Stimulated activated CD4-positive, alpha-beta T cell treated with anti-CD3 and anti-CD28 coated beads, Interleukin-15, amount 100 ng/mL, for 24 hours (primary cell): ENCODE data around the gene SOCS1.

Experiments
- DNase-seq: peaks from one replicate; pipeline ENCODE4 v3.0.0-alpha.2; 2020

The SOCS1 gene

DNA sequence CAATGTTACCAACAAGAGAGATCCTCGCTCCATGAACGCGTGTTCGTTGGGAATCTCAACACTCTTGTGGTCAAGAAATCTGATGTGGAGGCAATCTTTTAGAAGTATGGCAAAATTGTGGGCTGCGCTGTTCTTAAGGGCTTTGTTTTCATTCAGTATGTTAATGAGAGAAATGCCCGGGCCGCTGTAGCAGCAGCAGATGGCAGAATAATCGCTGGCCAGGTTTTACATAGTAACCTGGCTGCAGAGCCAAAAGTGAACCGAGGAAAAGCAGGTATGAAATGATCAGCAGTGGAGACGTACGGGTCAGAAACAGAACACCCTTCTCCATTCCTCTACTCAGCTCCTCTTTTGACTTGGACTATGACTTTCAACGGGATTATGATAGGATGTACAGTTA, 13.3 kb downstream of the SOCS1 start:
- DNase-seq: no peak

DNA sequence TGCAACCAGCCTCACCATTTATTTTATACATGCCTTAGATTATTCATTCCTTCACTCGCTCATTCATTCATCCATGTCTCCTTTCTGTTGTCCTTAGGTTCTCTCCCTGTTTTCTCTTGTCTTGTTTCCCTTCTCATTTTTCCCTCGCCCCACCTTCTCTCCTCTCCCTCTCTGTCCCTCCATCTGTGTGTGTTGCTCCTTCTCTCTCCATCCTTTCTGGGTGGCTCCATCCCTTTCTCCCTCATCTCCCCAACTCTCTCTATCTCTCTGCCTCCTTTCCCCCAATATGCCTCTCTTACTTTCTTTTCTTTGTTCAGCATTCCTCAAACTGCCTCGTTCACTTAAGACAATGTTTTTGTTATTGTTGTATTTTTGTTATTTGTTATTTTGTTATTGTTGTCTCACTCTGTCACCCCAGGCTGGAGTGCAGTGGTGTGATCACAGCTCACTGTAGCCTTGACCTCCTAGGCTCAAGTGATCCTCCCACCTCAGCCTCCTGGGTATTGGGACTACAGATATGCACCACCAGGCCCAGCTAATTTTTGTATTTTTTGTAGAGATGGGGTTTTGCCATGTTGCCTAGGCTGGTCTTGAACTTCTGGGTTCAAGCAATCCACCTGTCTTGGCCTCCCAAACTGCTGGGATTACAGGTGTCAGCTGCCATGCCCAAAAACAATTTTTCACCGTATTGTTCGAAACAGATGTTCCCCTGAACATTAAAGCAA, 14.4 kb downstream of the SOCS1 start:
- no peak for DNase-seq

DNA sequence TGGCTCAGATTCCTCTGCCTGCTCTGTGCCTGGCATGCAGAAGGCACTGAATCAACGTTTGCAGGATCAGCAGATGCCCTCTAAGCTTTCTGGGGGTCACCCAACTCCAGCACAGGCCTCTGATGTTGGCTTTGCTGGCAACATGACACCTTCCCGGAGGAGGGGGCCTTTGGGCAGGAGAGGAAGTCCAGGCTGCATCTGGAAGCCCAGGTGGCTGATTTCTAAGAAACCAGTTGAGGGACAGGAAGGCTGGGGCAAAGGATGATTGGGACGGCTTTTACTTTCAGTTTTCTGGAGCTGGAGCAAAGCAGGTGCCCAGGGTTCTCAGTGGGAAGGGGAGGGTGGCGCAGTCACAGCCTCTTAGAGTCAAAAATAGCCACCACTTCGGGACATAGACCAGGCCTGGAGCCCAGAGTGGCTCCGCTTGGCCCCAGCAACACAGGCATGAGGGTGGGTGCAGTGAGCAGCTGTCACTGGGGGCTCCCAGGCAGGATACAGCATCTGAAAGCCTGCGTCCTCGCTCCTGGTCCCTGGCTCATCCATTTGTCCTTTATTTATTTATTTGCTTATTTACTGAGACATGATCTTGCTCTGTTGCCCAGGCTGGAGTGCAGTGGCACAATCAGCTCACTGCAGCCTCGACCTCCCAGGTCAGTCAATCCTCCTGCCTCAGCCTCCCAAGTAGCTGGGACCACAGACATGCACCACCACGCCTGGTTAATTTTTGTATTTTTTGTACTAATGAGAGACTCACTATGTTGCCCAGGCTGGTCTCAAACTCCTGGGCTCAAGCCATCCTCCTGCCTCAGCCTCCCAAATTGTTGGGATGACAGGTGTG, 15.1 kb downstream of the SOCS1 start:
- DNase-seq: no peak

DNA sequence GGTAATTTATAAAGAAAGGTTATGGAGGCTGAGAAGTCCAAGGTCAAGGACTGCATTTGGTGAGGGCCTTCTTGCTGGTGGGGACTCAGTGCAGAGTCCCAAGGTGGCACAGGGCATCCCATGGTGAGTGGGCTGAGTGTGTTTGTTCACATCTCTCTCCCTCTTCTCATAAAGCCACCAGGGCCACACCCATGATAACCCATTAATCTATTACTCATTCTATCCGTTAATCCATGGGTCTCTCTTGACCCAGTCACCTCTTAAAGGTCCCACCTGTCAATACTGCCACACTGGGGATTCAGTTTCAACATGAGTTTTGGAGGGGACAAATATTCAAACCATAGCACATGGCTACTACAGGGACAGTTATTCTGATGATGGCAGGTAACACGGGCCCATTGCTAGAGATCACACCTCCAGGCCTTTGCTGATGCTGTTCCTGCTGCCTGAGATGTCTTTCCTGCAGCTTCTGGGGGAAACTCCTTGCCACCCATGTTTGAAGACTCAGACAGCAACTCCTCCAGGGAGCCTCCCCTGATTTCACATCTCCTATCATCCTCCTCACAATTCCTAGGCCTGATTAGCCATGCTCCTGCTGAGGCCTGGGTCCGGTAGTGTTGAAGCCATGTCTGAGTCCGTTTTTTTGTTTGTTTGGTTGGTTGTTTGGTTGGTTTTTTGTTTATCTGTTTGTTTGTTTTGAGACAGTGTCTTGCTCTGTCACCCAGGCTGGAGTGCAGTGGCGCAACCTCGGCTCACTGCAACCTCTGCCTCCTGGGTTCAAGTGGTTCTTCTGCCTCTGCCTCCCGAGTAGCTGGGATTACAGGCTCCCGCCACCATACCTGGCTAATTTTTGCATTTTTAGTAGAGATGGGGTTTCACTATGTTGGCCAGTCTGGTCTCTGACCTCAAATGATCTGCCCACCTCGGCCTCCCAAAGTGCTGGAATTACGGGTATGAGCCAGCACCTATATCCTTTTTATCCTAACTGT, 16.1 kb downstream of the SOCS1 start:
- no peak for DNase-seq

DNA sequence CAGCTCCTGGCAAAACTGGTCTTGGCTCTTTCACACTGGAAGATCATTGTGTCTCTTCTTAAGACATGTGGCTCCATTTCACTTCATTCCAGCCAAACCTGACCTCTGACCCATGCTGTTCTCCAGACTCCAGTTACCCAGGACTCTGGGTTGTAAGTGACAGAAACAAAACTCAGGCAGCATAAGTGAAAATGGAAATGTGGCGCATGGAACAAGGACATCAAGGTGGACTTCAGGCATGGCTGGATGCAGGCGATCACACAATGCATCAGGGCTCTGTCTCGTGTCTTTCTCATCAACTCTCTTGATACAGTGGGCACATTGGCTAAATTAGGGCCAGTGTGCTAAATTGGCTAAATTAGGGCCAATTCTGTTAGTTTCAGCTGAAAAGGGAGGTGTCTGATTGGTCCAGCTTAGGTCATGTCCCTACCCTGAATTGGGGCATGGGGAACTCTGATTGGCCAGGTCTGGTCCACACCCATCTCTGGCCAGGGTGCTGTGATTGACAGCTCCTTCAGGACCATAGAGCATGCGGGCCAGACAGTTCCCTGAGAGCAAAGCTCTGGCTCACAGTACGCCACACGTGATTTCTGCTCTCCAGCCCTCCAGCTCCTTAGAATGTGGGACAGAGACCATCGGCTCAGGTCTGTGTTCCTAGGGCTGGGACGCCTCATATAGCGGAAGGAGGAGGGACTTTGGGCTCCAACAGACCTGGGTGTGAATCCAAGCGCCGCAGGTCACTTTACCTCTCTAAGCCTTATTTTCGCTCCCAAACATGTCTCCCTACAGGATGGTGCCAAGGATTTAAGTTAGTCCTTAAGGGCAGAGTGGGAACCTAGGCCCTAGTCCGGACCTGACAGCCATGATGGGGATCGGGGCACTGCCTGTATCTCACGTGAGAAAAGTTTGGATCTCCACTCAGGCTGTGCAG, 17.5 kb downstream of the SOCS1 start:
- no peak for DNase-seq

DNA sequence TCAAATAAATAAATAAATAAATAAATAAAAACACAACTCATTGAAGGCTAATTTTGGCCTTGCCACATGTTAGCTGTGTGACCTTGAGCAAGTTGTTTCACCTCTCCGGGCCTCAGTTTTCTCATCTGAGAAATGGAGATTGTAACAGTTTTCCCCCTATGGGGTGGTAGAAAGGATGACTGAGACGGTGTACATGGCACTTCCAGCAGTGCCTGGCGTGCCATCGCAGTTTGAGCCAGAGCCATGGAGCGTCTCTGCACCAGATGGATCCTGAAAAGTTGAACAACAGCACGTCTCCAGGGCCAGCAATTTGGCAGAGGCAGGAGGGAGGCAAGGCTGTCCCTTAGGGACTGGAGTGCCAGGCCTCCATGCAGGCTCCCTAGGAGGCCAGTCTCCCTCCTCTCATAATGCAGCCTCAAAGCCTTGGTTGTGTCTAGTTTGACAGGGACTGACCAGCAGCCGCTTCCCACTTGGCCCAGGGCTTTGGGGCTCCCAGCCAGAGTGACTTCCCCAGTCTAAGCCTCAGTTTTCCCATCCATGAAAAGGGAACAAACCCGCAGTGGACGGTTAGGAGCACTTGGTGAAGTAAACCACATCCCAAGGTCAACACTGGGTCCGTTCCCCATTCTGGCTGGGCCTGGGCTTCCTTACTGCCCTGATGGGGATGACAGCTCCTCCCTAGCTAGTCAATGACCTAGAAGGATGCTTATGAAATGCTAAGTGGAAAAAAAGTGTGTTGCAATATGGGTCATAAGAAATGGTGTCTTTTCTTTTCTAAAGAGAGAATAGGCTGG, 19.3 kb downstream of the SOCS1 start:
- DNase-seq: no peak

DNA sequence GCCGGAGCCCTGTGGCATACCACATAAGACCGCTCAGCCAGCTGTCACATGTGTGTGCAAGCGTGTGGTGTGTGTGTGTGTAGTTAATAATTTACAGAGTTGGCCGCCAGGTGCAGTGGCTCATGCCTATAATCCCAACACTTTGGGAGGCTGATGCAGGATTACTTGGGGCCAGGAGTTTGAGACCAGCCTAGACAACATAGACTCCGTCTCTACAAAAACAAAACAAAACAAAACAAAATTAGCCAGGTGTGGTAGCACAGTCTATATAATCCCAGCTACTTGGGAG, 20.4 kb downstream of the SOCS1 start:
- DNase-seq: no peak

DNA sequence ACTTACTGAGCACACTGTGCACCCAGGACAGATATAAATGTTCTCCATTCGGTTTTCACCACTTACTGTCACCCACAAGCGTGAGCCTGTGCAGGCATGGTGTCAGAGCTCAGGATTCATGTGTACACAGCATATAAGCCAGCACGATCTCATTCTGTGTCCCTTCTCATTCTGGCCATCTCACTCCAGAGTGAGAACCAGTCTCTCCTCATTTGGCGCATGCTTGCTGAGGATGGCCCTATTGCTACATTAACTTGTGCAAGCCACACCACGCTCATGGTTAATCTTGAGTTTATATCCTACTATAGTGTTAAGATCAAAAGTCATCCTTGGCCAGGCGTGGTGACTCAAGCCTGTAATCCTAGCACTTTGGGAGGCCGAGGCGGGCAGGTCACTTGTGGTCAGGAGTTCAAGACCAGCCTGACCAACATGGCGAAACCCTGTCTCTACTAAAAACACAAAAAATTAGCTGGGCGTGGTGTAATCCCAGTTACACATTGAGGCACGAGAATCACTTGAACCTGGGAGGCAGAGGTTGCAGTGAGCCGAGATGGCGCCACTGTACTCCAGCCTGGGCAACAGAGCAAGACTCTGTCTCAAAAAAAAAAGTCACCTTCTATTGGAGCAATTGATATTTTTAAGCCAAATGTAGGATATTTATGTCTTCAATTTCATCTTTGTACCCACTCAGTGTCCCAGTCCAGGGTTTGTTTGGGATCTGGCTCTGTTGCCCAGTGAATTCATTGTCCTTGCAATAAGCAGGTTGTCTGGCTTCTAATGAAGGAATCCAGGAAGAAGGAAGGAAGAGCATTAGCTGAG, 20.9 kb downstream of the SOCS1 start:
- DNase-seq: no peak

DNA sequence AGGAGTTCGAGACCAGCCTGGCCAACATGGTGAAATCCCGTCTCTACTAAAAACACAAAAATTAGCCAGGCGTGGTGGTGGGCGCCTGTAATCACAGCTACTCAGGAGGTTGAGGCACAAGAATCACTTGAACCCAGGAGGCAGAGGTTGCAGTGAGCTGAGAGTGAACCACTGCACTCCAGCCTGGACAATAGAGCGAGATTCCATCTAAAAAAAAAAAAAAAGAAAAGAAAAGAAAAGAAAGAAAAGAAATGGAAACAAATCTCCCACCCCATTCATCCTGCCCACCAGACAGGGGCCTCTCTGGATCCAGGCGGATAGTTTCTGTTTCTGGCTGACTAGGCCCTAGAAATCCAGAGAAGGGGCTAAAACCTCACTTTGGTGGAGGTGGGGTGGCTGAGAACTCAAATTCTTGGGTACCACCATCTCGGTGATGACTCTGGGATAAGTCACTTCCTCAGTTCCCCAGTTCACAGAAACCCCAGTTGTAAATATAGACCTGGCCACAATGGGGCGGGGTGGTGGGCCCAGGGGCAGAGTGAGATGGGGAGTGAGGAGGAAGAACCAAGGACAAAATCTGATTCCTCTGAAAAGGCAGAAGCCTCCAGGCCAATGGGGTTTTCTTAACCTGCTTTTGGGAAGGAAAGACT, 22.2 kb downstream of the SOCS1 start:
- DNase-seq: peak; percentile 91

DNA sequence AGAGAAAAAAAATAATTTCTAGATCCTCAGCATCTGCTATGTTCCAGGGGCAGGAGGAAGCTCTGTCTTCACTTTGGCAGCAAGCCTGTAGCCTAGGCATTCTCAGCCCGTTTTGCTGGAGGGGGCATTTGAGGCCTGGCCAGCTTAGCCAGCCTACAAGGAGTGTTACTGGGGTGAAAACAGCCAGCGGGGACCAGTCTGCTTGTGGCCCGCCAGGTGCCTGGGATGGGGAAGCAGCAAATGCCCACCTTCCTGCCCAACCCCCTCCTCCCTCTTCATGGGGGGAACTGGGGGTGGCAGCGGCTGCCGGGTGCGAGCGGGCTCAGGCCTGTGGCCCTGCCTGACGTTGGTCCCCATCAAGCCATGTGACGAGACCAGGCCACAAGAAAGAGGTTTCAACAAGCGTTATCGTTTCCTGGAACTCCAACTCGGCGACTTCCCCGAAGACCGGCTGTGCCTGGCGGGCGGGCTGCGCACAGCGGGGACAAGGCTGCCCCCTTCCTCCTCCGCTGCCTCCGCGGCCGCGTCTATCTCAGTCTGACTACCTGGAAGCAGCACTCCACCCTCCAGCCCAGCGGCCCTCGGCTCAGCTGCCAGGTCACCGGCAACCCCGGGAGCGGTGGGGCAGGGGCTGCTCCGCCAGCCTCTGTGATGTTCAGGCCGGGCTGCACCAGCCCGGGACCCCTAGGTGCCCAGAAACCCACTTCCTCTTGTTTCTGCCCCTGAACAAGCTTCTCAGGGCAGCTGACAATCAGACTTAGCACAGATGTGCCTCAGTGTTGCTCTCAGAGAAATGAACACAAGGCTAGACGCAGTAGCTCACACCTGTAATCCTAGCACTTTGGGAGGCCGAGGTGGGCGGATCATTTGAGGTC, 22.9 kb downstream of the SOCS1 start:
- DNase-seq: peak; percentile 94

DNA sequence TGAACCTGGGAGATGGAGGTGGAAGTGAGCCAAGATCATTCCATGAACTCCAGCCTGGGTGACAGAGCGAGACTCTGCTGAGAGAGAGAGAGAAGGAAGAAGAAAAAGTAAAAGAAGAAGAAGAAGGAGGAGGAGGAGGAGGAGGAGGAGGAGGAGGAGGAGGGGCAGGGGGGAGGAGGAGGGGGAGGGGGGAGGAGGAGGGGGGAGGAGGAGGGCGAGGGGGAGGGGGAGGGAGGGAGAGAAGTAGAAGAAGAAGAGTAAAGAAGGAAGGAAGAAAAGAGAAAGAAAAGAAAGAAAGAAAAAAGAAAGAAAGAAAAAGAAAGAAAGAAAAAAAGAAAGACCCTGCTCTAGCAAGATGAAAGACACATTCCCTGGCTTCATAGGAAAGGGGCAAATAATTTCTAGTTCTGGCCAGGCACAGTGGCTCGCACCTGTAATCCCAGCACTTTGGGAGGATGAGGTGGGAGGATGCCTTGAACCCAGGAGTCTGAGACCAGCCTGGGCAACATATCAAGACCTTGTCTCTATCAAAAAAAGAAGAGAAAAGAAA, 23.6 kb downstream of the SOCS1 start:
- DNase-seq: no peak

DNA sequence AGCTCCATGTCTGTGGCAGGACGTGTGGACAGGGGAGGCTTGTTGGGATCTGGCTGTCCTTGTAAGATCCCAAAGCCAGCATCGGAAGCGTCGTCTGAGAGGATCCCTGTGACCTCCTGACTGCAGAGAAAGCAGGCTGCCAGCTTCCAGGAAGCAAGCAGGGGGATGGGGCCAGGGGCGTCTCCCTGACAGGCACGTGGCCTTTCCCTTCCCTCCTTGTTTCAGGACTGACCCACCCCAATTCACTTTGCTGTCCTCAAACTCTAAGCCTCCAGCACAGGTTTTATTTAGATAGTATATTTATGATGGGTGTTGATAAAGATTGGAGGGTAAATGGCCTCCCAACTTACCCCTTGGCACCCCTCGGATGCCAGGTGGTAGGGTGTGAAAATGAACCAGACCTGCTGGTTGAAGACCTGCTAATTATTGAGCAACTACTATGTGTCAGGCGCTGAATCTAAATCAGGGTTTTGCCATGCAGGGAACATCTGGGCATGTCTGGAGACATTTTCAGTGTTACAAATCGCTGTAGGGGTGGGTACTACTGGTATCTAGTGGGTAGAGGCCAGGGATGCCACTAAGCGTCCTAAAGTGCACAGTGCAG, 24.5 kb downstream of the SOCS1 start:
- DNase-seq: no peak

DNA sequence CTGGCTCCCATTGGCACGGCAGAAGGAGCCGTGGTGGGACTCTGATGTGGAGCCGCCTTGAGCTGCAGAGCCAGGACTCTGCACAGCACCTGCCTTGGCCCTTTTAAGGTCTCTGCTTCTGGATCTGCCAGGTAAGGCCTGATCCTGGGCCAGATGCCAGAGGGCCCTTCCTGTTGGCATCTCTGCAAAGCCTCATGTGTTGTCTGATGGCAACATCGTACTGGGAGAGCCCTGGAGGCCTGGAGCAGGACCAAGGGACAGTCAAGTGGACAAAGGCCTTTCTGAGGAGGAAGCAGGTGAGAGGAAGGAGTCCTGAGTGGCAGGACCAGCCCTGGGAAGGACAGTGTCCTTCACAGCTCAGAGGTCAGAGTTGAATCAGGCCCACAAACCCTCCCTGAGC, 26.1 kb downstream of the SOCS1 start:
- no peak for DNase-seq

DNA sequence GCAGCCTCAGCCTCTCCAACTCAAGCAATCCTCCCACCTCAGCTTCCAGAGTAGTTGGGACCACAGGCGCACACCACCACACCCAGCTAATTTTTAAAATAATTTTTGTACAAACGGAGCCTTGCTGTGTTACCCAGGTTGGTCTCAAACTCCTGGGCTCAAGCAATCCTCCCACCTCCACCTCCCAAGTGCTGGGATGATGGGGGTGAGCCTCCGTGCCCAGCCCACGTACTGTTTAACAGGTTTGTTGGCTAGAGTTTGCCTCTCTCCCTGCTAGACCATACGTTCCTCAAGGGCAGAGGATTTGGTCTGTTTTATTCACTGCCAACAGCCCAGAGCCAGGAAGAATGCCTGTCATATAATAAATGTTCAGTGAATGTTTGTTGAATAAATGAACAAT, 26.6 kb downstream of the SOCS1 start:
- no peak for DNase-seq

DNA sequence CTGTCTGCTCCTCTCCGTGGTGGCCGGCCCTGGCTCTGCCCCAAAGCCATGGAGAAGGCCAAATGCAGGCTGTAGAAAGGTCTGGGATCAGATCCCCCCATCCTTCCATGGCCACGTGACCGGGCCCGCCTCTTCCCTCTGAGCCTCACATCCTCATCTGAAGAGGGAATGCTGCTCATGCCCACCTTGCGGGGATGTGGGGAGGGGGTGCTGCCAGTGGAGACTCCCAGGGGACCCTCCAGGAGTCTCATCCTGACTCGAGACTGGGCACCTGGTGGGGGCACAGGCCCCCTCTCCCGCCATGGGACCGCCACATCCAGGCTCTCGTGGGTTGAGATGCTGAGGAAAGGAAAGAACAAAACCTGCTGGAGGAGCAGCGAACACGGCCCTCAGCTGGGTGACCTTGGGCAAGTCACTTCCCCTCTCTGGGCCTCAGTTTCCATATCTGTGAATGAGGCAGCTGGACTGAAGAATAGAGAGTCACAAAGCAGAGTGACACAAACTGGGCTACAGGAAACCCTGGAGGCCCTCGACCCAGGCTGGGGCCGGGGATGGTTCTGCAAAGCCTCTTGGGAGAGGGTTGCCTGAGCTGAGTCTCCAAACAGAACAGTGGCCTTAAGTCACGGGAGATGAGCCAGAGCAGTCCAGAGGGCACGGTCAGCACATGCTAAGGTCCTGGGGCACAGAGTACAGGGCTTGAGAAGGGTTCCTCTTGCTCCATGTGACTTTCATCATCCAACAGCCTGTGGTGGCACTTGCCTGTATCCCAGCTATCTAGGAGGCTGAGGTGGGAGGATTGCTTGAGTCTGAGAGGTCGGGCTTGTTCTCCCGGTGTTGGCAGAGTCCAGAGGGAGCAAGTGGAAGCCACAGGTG, 30.1 kb downstream of the SOCS1 start:
- DNase-seq: peak; percentile 38

DNA sequence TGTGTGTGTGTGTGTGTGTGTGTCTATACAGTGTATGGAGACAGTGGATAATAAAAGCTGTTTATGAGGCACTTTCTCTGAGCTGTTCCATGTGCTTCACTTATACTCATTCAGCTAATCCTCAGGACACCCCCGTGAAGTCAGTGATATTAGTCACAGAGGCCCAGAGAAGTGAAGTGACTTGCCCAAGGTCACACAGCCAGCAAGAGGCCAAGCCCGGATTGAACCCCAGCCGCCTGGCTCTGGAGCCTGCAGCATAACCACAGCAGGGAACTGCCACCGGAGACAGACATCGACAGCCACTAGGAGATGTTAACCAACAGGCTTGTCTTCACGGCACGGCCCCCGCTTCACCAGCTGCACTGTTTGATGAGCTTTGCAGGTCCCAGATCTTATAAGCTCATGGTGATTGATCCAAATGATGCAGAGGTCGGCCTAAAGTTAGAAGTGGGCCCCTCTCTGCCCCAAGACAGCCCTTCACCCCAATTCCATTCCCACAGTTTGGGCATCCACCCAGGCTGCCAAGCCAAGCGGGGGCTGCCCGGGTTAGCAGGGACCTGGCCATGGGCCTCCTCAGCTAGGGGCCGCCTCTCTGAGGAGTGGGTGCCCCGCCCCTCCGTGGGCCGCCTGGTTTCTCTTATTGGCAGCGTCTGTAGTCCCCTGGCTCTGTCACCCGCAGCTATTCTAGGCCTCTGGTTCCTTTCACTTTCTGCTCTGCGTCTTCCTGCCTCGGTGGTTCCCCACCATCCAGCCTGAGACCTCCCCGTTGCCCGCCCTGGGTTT, 30.9 kb downstream of the SOCS1 start:
- DNase-seq: peak; percentile 93
